Measurements from ENCODE around the gene ARID2. TPM values are rescaled to one million over a fixed set of nuclear protein-coding genes. Genes with fewer than 3 reads are reported as not detected.

ARID2 gene
- polyA plus RNA-seq, 1 donor (not counting 4 experiments of a cell fraction or from before 2014, with no cell fraction given): 15.1 TPM

DNA sequence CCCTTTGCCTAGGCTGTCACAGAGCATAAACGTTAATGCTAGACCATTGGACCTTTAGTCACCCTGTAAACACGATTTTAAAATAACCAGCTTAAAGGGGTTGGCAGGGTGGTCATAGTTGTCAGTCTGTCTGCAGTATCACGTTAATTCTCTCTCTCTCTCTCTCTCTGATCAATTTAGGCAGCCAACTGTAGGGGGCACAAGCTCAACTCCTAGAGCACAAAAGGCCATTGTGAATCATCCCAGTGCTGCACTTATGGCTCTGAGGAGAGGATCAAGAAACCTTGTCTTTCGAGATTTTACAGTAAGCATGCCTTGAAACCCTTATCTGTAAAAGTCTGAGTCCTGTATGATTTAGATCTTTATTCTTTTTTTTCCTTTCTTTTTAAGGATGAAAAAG is 163.7 kb downstream of the ARID2 start:
- Histone ChIP-seq H3K79me2 (ENCODE audit: control insufficient read depth, insufficient read depth, low read length) (no peaks in the 10 kb centered on the region), H3K36me3 (ENCODE audit: control insufficient read depth in 2 of 2, extremely low read depth in 1 of 2, insufficient read depth in 2 of 2, low read length in 2 of 2) (peaks cover 5 to 18% of the 10 kb centered on the region in 2 experiments), H4K20me1 (ENCODE audit: control insufficient read depth, extremely low read depth, insufficient read depth, low read length) (no peaks in the 10 kb centered on the region), H3K4me2 (ENCODE audit: control insufficient read depth, extremely low read depth, insufficient read depth, low read depth, low read length) (no peak overlapping the region), H3K9me1 (ENCODE audit: control insufficient read depth, extremely low read depth, insufficient read depth, low read length) (no peaks in the 10 kb centered on the region), H3K9ac (ENCODE audit: control insufficient read depth, extremely low read depth, insufficient read depth, low read length) (no peak overlapping the region), H3K27ac (ENCODE audit: control insufficient read depth, insufficient read depth, low read length) (no peak overlapping the region), H3K4me1 (ENCODE audit: control insufficient read depth, extremely low read depth, insufficient read depth, low read length) (no peaks in the 10 kb centered on the region), H3K4me3 (ENCODE audit: control insufficient read depth in 2 of 3, extremely low read depth in 1 of 3, insufficient read depth in 2 of 3, low read depth in 1 of 3, low read length in 3 of 3) (no peak overlapping the region), H2AFZ (ENCODE audit: control insufficient read depth, low read length) (no peak overlapping the region), H3K27me3 (ENCODE audit: control insufficient read depth, extremely low read depth, insufficient read depth, low read length) (no peaks in the 10 kb centered on the region), H3K9me3 (ENCODE audit: control insufficient read depth, low read depth, low read length) (no peaks in the 10 kb centered on the region)
- peak; percentile 20 for FAIRE-seq
- no peak for DNase-seq (ENCODE audit: low read depth, low spot score)
- dilution Hi-C loops (cut with MboI; ENCODE audit: extremely low pct_ligation_motif_present, low sequenced_read_pairs): no loop called here
- TF ChIP-seq, protein P1, sequence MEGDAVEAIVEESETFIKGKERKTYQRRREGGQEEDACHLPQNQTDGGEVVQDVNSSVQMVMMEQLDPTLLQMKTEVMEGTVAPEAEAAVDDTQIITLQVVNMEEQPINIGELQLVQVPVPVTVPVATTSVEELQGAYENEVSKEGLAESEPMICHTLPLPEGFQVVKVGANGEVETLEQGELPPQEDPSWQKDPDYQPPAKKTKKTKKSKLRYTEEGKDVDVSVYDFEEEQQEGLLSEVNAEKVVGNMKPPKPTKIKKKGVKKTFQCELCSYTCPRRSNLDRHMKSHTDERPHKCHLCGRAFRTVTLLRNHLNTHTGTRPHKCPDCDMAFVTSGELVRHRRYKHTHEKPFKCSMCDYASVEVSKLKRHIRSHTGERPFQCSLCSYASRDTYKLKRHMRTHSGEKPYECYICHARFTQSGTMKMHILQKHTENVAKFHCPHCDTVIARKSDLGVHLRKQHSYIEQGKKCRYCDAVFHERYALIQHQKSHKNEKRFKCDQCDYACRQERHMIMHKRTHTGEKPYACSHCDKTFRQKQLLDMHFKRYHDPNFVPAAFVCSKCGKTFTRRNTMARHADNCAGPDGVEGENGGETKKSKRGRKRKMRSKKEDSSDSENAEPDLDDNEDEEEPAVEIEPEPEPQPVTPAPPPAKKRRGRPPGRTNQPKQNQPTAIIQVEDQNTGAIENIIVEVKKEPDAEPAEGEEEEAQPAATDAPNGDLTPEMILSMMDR (optimal IDR thresholded peaks at IDR 0.05 in 1 of 3, IDR thresholded peaks at IDR 0.05 in 1 of 3, conservative IDR thresholded peaks at IDR 0.05 in 1 of 3; ENCODE audit: extremely low read depth in 1 of 3, insufficient read depth in 2 of 3, low read length in 3 of 3): peak; percentile 7 to 25 (median 23)
- TF ChIP-seq EZH2 (IDR thresholded peaks at IDR 0.05; ENCODE audit: low read length): no peak

DNA sequence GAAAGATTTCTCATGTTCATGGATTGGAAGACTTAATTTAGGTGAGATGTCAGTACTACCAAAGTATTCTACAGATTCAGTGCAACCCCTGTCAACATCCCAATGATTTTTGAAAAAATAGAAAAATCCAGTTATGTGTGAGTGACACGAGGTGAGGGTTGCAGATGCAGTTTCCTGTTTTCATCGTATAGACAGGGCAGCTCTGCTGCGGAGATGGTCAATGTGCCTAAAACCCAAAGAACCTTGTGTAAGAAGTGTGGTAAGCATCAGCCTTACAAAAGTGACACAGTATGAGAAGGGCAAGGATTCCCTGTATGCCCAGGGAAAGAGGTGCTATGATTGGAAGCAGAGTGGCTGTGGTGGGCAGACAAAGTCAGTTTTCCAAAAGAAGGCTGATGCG is 166.5 kb downstream of the ARID2 start:
- Histone ChIP-seq H3K9me1 (ENCODE audit: control insufficient read depth, extremely low read depth, insufficient read depth, low read length) (no peaks in the 10 kb centered on the region), H3K27me3 (ENCODE audit: control insufficient read depth, extremely low read depth, insufficient read depth, low read length) (no peaks in the 10 kb centered on the region), H3K4me1 (ENCODE audit: control insufficient read depth, extremely low read depth, insufficient read depth, low read length) (no peaks in the 10 kb centered on the region), H3K4me2 (ENCODE audit: control insufficient read depth, extremely low read depth, insufficient read depth, low read depth, low read length) (no peak overlapping the region), H2AFZ (ENCODE audit: control insufficient read depth, low read length) (no peak overlapping the region), H3K79me2 (ENCODE audit: control insufficient read depth, insufficient read depth, low read length) (no peaks in the 10 kb centered on the region), H4K20me1 (ENCODE audit: control insufficient read depth, extremely low read depth, insufficient read depth, low read length) (no peaks in the 10 kb centered on the region), H3K9me3 (ENCODE audit: control insufficient read depth, low read depth, low read length) (no peaks in the 10 kb centered on the region), H3K4me3 (ENCODE audit: control insufficient read depth in 2 of 3, extremely low read depth in 1 of 3, insufficient read depth in 2 of 3, low read depth in 1 of 3, low read length in 3 of 3) (no peak overlapping the region), H3K36me3 (ENCODE audit: control insufficient read depth in 2 of 2, extremely low read depth in 1 of 2, insufficient read depth in 2 of 2, low read length in 2 of 2) (peaks cover 5 to 18% of the 10 kb centered on the region in 2 experiments), H3K9ac (ENCODE audit: control insufficient read depth, extremely low read depth, insufficient read depth, low read length) (no peak overlapping the region), H3K27ac (ENCODE audit: control insufficient read depth, insufficient read depth, low read length) (no peak overlapping the region)
- DNase-seq (ENCODE audit: low read depth, low spot score) (no peak), FAIRE-seq (no peak)
- TF ChIP-seq EZH2 (IDR thresholded peaks at IDR 0.05; ENCODE audit: low read length): no peak
- TF ChIP-seq, protein P1 (optimal IDR thresholded peaks at IDR 0.05 in 1 of 3, IDR thresholded peaks at IDR 0.05 in 1 of 3, conservative IDR thresholded peaks at IDR 0.05 in 1 of 3; ENCODE audit: extremely low read depth in 1 of 3, insufficient read depth in 2 of 3, low read length in 3 of 3): no peak
- dilution Hi-C loops (cut with MboI; ENCODE audit: extremely low pct_ligation_motif_present, low sequenced_read_pairs): no loop called here

Measured in keratinocyte (primary cell).